ENCODE data around the gene LRRC1.
A peak's percentile ranks its signal among the peaks of the same experiment; 100 is the strongest.

LRRC1 gene

GRCh38 chr6:53794720-53795339 is at the start of gene LRRC1:
Gene LRRC1, plus strand, starts transcription at chr6:53795005. Its CDS starts 252 bp downstream, at chr6:53795257.
- TF ChIP-seq CTCF (IDR thresholded peaks at IDR 0.05; ENCODE audit: low read depth, low read length) = peak; percentile 14; the same call in 1 of the 2 replicates
- Histone ChIP-seq H3K27ac (peak within 1 kb of the TSS; percentile 51), H3K27me3 (ENCODE audit: insufficient read depth, low read depth, severe bottlenecking) (peaks cover 6% of the 10 kb centered on the region), H3K36me3 (no peaks in the 10 kb centered on the region), H3K9me3 (ENCODE audit: severe bottlenecking) (peaks cover 5% of the 10 kb centered on the region), H3K4me3 (ENCODE audit: low read depth, low read length) (peak within 1 kb of the TSS; percentile 68)
- peak; percentile 98 for DNase-seq

GRCh38 chr6:53746442-53747103 is 48.2 kb upstream of the LRRC1 start:
- no peak for TF ChIP-seq CTCF (IDR thresholded peaks at IDR 0.05; ENCODE audit: low read depth, low read length)
- no peak for DNase-seq
- H3K27ac ChIP-seq = no peak overlapping the region

GRCh38 chr6:53750052-53750650 is 44.7 kb upstream of the LRRC1 start:
- DNase-seq = no peak
- no peak for TF ChIP-seq CTCF (IDR thresholded peaks at IDR 0.05; ENCODE audit: low read depth, low read length)
- Histone ChIP-seq H3K27ac (no peak overlapping the region), H3K36me3 (no peaks in the 10 kb centered on the region), H3K4me3 (ENCODE audit: low read depth, low read length) (no peak overlapping the region), H3K9me3 (ENCODE audit: severe bottlenecking) (no peaks in the 10 kb centered on the region), H3K27me3 (ENCODE audit: insufficient read depth, low read depth, severe bottlenecking) (no peaks in the 10 kb centered on the region)

More at GRCh38 chr6:53746442-53747103, 48.2 kb upstream of the LRRC1 start:
- Histone ChIP-seq H3K4me3 (ENCODE audit: low read depth, low read length) (no peak overlapping the region), H3K9me3 (ENCODE audit: severe bottlenecking) (no peaks in the 10 kb centered on the region), H3K27me3 (ENCODE audit: insufficient read depth, low read depth, severe bottlenecking) (no peaks in the 10 kb centered on the region), H3K36me3 (no peaks in the 10 kb centered on the region)

- Histone ChIP-seq H3K27ac (no peak overlapping the region), H3K27me3 (ENCODE audit: insufficient read depth, low read depth, severe bottlenecking) (no peaks in the 10 kb centered on the region), H3K36me3 (no peaks in the 10 kb centered on the region), H3K4me3 (ENCODE audit: low read depth, low read length) (no peak overlapping the region), H3K9me3 (ENCODE audit: severe bottlenecking) (no peaks in the 10 kb centered on the region)
- TF ChIP-seq CTCF (IDR thresholded peaks at IDR 0.05; ENCODE audit: low read depth, low read length) = no peak
- DNase-seq = no peak
Observed at GRCh38 chr6:53751417-53751816, 43.4 kb upstream of the LRRC1 start.

- Histone ChIP-seq H3K27ac (no peak overlapping the region), H3K27me3 (ENCODE audit: insufficient read depth, low read depth, severe bottlenecking) (no peaks in the 10 kb centered on the region), H3K9me3 (ENCODE audit: severe bottlenecking) (no peaks in the 10 kb centered on the region), H3K4me3 (ENCODE audit: low read depth, low read length) (no peak overlapping the region), H3K36me3 (no peaks in the 10 kb centered on the region)
- DNase-seq = no peak
- no peak for TF ChIP-seq CTCF (IDR thresholded peaks at IDR 0.05; ENCODE audit: low read depth, low read length)
Observed at GRCh38 chr6:53752440-53752839, 42.4 kb upstream of the LRRC1 start.
